Dermis microvascular lymphatic vessel endothelial cell (primary cell): Measurements from ENCODE around the gene LRRC8C. TPM values are rescaled to one million over a fixed set of nuclear protein-coding genes. Genes with fewer than 3 reads are reported as not detected.
"Not testable (repeated sequence)": the region's sequence is repeated elsewhere in the genome, so short reads cannot be mapped to it uniquely, and the experiment has no call there.

ENCODE experiments used
- DNase-seq, 2 donors: peaks; one replicate each; pipeline versions ENCODE4 v3.0.0 to v3.0.0-alpha.2; 2010; ENCODE audit warnings: low read depth in 2 of 2
- total RNA-seq: library from RNA; depleted of rRNA; stranded (reverse); fragments of >200 nt; gene quantifications from 2 replicates; pipeline ENCODE4 v1.2.1, GENCODE V29; 2014

Gene LRRC8C
- 13.7 and 18.2 TPM in 2 replicates for total RNA-seq

- DNase-seq: peak; percentile 46 to 87
Observed at GRCh38 chr1:89632657-89633247, at the start of gene LRRC8C. Gene LRRC8C (plus strand): TSS chr1:89633120. CDS start chr1:89686474, 53,354 bp downstream.

GRCh38 chr1:89584211-89584610 lies 48.7 kb upstream of the LRRC8C start:
- DNase-seq: no peak

DNA sequence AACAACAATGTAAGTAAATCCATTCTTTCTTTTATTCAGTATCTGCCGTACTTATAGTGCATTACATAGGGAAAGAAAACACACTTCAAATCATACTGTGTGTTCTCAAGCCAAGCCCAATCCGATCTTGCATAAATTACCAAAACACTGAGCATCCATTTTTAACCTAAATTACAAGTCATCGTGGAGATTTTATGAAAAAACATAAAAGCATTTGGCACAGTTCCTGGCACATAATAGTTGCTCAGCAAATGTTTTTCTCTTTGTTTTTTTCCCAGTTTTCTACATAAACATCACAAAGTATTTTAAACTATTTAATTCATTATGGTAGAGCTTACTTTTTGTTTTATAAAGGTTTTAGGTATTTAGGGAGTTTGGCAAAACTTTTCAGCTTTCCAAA lies 48.1 kb upstream of the LRRC8C start:
- DNase-seq: no peak

GRCh38 chr1:89587729-89588161 lies 45.2 kb upstream of the LRRC8C start:
- no peak for DNase-seq

GRCh38 chr1:89588480-89588879 lies 44.4 kb upstream of the LRRC8C start:
- DNase-seq: no peak

DNA sequence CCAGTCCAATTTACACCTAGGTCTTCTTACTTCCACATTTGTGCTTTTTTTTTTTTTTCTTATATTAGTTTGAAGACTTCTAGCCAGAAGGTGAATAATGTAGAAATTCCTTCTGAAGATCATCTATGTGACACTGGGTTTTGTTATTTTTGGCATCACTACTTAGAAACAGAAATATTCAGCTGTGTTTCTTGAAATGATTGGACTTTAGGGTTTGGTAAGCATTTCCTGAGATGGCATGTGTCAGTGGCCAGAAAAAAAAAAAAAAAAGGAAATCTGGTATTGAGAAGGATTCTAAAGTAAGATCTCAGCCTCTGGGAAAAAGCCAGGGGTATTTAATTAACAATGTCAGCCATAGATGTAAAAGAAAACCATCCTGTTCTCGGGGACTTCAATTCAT lies 43.4 kb upstream of the LRRC8C start:
- peak in 1 of 2 donors; percentile 53 for DNase-seq

DNA sequence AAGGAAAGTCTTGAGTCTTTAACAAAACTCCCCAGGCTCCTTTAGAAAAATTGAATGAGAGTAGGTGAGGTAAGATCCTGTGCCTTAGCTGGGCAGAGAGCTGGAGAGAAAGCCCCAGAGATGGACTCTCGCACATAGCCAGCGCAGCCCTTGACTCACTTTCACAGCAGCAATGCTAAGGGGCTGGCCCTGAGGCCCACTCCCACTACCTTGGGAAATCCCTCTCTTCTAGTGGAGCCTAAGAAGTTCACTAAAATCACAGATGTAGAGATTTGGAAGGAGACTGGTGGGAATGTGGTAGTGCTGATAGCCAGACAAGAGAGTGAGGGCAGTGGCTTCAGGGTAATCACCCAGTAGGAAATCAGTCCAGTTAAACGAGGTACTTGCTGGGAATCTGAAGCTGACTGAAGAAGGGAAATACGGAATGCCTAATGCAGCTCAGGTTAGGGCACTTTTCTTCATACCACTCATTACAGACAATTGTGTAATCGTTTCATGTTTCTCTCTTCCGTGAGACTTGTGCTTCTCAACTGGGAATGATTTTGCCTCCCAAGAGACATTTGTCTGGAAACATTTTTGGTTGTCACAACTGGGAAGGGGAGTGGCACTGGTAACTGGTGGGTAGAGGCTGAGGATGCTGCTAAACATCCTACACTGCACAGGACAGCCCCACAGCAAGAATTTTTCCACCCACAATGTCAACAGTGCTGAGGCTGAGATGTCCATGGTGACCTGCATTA lies 42.4 kb upstream of the LRRC8C start:
- no peak for DNase-seq

- not testable (repeated sequence) for DNase-seq
Observed at GRCh38 chr1:89592861-89593302, 40.0 kb upstream of the LRRC8C start.

DNA sequence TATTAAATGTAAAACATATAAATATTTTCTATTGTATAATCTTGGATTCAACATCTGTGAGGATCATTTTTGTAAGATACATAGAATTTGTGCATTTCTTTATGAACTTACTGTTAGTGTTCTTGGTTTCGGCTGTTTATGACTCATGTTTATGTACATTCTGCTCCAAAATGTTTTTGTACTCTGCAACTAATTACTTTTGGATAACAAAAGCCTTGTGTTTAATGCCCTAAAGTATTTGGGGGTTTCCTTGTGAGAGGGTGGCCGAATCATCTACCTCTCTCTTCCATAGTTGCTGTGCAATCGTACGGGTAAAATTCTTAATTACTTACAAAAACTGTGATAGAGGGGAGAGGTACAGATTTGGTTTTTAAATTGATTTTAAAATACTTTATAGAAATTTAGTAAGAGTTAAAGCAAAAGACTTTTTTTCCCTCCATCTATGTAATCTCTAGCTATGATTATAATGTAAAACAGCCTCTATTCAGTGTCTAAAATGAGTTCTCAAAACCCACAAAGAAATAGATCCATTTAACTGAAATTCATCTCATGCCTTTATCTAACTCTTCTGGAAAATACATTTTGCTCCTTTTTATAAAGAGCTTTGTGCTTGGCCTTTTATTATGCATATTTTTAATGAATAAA lies 38.7 kb upstream of the LRRC8C start:
- DNase-seq: no peak

DNA sequence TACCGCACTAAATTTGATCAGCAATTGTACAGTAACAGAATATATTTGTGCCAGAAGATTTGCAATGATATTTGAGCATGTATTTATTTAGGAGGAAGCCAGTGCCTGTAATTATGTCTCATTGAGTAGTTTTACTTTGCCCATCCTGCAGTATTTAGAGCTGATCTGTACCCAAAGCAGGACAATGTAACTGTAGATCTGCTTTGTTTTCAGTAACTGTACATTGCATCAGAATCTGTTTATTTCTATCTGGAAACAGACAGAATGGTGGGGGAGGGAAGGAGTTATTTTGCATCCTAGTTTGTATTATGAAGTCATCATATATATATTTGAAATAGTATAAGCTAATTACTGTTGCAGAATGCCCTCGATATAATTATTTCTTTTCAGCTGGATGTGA lies 36.2 kb upstream of the LRRC8C start:
- DNase-seq: no peak

GRCh38 chr1:89598450-89599331 lies 34.2 kb upstream of the LRRC8C start:
- DNase-seq: peak; percentile 26 to 53

- DNase-seq: no peak
Observed at GRCh38 chr1:89599332-89599630, 33.6 kb upstream of the LRRC8C start.

DNA sequence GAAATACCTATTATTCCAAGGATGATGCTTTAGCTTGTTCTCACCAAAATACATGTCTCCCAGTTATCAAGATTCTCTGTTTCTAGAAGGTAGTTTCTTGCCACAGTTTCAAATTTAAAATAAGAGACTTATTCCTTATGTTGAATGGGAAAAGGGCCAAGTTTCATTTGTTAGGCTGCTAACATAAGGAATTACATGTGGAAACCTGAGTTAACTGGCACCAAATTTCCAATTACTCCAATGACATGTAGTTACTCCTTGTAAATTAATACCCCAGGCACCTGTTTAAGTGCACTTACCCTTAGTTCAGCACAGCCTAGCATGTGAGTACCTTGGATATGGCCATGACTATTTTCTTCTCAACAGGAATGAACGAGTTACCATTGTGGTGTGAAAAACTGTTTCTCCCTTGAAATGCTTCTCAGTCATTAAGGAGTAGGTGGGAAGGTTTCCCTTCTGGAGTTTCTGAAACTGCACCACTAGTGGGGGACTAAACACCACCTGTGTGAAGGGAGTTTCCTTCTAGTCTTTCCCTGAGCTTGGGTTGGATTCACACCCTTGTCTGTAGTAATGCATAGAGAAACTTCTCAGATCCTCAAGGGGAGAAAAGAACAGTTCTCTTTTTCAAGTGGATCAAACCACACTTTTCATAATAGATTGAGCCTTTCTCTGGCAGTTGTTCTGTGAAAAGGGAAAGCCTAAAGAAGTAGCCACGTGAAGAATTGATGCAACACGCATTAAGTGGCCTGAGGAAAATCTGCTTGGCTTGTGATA lies 32.3 kb upstream of the LRRC8C start:
- DNase-seq: no peak

DNA sequence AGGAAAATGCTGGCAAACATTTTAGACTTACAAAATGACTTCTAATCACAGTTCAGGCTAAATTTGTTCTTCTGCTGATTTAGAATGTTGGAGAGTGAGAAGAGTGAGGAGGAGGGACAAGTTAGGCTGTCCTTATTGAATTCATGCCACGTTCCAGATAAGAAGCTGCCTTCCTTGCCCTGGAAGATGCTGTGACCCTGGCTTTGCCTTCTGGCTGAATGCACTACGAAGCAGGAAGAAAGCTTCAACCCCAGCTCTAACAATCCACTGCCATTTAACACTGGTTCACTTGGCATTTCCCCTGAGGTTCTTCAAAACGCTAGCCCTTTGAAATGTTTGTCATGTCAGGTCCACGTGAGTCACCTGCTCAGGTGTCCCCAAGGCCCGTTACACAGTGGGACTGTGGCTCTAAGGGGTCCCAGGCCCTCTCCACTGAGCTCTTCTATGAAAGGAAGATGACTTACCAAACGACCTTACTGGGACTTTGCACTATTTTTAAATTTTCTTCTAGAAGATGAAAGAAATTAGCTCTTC lies 30.0 kb upstream of the LRRC8C start:
- DNase-seq: no peak

DNA sequence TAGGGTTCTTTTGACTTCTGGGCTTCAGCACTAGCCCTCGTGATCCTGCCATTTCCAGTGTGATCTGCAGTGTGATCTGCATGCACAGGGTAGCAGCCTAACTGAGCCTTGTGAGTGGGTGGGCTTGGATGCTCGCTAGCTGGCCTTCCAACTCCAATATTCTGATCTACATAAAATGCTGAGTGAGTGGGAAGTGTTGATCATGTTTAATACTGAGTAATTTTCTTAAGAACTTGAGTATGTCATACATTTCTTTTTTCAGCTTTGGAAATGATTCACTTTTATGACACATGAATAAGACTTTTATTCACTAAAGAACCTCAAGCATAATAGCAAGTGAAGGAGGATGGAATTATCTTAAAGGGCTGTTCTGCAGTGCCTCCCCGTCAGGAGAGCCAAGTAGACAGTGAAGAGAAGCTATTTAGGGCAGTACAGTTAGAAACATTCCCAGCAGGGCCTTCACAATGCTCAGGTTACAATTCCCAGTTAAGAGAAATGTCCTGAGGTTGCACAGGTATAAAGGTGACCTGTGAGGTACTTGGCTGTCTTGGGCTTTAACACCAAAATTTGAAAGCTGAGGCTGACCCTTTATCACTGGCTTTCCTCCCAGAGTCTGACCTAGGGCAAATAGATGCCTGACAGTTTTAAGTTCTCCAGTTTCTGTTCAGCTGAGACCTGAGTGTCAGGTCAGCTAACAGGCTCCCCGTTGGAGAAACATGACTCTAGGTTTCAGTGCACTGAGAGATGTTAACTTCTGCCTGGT lies 29.1 kb upstream of the LRRC8C start:
- no peak for DNase-seq

GRCh38 chr1:89604414-89604735 lies 28.5 kb upstream of the LRRC8C start:
- no peak for DNase-seq

DNA sequence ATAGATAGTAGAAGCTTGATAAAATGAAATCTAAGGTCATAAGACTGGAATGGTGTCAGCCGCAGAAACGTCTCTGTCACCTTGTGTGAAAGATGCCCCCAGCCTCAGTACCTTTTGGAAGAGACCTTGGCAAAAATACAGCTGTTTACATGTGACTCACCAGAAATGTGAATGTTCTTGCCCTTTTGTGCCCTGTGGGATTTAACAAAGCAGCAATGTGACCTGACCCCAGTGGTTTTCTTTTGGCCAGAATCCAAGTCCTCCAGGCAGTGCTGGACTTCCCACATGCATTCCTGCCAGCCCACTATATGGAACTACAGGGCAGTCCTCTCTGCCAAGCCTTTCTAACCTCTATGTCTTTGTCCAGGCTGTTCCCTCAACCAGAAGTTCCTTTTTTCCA lies 27.2 kb upstream of the LRRC8C start:
- DNase-seq: peak in 1 of 2 donors; percentile 81

GRCh38 chr1:89606227-89606980 lies 26.5 kb upstream of the LRRC8C start:
- no peak for DNase-seq

- no peak for DNase-seq
Observed at GRCh38 chr1:89607156-89607555, 25.8 kb upstream of the LRRC8C start.
